Loucy (cell line): ENCODE results near the gene AKR1D1.

Experiments
- EZH2phosphoT487 ChIP-seq: fragments of 200-600 bp; IDR thresholded peaks from 2 replicates; pipeline ENCODE4 v1.6.1; 2018; ENCODE audit warnings: antibody characterized with exemption, mild to moderate bottlenecking, moderate library complexity, borderline replicate concordance
- TF ChIP-seq, protein P1 (sequence below): fragments of 200-600 bp; sonication (generic); conservative IDR thresholded peaks from 2 replicates; pipeline ENCODE4 v1.5.1; 2014; ENCODE audit warnings: mild to moderate bottlenecking, antibody characterized with exemption, low read length

- TF ChIP-seq, protein P1, sequence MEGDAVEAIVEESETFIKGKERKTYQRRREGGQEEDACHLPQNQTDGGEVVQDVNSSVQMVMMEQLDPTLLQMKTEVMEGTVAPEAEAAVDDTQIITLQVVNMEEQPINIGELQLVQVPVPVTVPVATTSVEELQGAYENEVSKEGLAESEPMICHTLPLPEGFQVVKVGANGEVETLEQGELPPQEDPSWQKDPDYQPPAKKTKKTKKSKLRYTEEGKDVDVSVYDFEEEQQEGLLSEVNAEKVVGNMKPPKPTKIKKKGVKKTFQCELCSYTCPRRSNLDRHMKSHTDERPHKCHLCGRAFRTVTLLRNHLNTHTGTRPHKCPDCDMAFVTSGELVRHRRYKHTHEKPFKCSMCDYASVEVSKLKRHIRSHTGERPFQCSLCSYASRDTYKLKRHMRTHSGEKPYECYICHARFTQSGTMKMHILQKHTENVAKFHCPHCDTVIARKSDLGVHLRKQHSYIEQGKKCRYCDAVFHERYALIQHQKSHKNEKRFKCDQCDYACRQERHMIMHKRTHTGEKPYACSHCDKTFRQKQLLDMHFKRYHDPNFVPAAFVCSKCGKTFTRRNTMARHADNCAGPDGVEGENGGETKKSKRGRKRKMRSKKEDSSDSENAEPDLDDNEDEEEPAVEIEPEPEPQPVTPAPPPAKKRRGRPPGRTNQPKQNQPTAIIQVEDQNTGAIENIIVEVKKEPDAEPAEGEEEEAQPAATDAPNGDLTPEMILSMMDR: no peak
- TF ChIP-seq EZH2phosphoT487: no peak
Observed at GRCh38 chr7:138091032-138091431, 14.8 kb downstream of the AKR1D1 start.
